Naive thymus-derived CD4-positive, alpha-beta T cell (primary cell): ENCODE measurements around the gene CALD1. TPM values are rescaled to one million over a fixed set of nuclear protein-coding genes. Genes with fewer than 3 reads are reported as not detected.

Experiments
- ATAC-seq: fragments of 150-1000 bp; cut with Tn5 transposase; 2 replicates; pipeline ENCODE4 v1.10.0; 2021; ENCODE audit warnings: mild to moderate bottlenecking, moderate library complexity
- CTCF ChIA-PET: fragments of 350-600 bp; sonication (Branson Sonifier 250); formaldehyde crosslinking; loops from one replicate; lab custom pipeline; 2021; ENCODE audit warnings: antibody characterized with exemption; lab: Charles Lee
- POLR2A ChIA-PET: fragments of 350-600 bp; sonication (Branson Sonifier 250); formaldehyde crosslinking; loops from one replicate; lab custom pipeline; 2021; ENCODE audit warnings: antibody characterized with exemption, inconsistent platforms; lab: Charles Lee
- DNase-seq, 9 donors: peaks; one replicate each; pipeline versions ENCODE4 v3.0.0 to v3.0.0-alpha.2; 2020 to 2022; ENCODE audit warnings: mixed read lengths in 1 of 9
- H3K27ac ChIP-seq: one replicate; pipeline ENCODE4 v1.7.0; 2013; ENCODE audit warnings: mild to moderate bottlenecking, low read depth, low read length, moderate library complexity
- H3K27me3 ChIP-seq, 2 donors: one replicate each; pipeline ENCODE4 v1.7.0; 2013; ENCODE audit warnings: low read length in 2 of 2, mild to moderate bottlenecking in 2 of 2, moderate library complexity in 2 of 2; ENCODE audit not compliant: control insufficient read depth in 2 of 2, insufficient read depth in 2 of 2
- H3K36me3 ChIP-seq, 3 experiments: 1 replicate in 2 of 3; 2 replicates in 1 of 3; pipeline ENCODE4 v1.7.0; 2013; ENCODE audit warnings: low read length in 3 of 3, mild to moderate bottlenecking in 3 of 3, moderate library complexity in 1 of 3; ENCODE audit not compliant: insufficient read depth in 3 of 3, control insufficient read depth in 2 of 3
- H3K4me1 ChIP-seq, 2 donors: one replicate each; pipeline ENCODE4 v1.7.0; 2013; ENCODE audit warnings: low read length in 2 of 2, mild to moderate bottlenecking in 2 of 2, moderate library complexity in 1 of 2; ENCODE audit not compliant: control insufficient read depth in 2 of 2, insufficient read depth in 2 of 2
- H3K4me3 ChIP-seq: 2 replicates; pipeline ENCODE4 v1.7.0; 2013; ENCODE audit warnings: mild to moderate bottlenecking, low read length
- H3K9me3 ChIP-seq, 3 experiments: 1 replicate in 2 of 3; 2 replicates in 1 of 3; pipeline ENCODE4 v1.7.0; 2013; ENCODE audit warnings: low read length in 3 of 3; ENCODE audit not compliant: control insufficient read depth in 2 of 3
- H3K27ac Mint-ChIP-seq, 9 donors: one replicate each; pipeline ENCODE4 v1.8.0; 2020 to 2022; ENCODE audit warnings: mixed read lengths in 9 of 9, mild to moderate bottlenecking in 8 of 9, moderate library complexity in 5 of 9, inconsistent platforms in 2 of 9
- H3K27me3 Mint-ChIP-seq, 5 donors: one replicate each; pipeline ENCODE4 v1.8.0; 2021 to 2022; ENCODE audit warnings: mixed read lengths in 5 of 5, mild to moderate bottlenecking in 1 of 5
- H3K36me3 Mint-ChIP-seq, 5 donors: one replicate each; pipeline ENCODE4 v1.8.0; 2020 to 2022; ENCODE audit warnings: mixed read lengths in 5 of 5, mild to moderate bottlenecking in 3 of 5, inconsistent platforms in 1 of 5
- H3K4me1 Mint-ChIP-seq, 7 donors: one replicate each; pipeline ENCODE4 v1.8.0; 2020 to 2022; ENCODE audit warnings: mixed read lengths in 7 of 7, mild to moderate bottlenecking in 3 of 7, inconsistent platforms in 1 of 7
- H3K4me3 Mint-ChIP-seq, 10 donors: one replicate each; pipeline ENCODE4 v1.8.0; 2020 to 2022; ENCODE audit warnings: mild to moderate bottlenecking in 10 of 10, mixed read lengths in 10 of 10, moderate library complexity in 6 of 10, inconsistent platforms in 2 of 10
- H3K9me3 Mint-ChIP-seq, 11 donors: one replicate each; pipeline ENCODE4 v1.8.0; 2020 to 2022; ENCODE audit warnings: mixed read lengths in 11 of 11, mild to moderate bottlenecking in 4 of 11, inconsistent platforms in 1 of 11, moderate library complexity in 1 of 11
- intact Hi-C, 2 donors: fragments of 100-400 bp; cut with micrococcal nuclease; formaldehyde crosslinking; loops; one replicate each; pipeline ENCODE4 v1.15.1; 2023
- polyA plus RNA-seq, 2 donors: library from polyadenylated mRNA; unstranded; fragments of 300-500 nt; fragmentation: Illumina TruSeq; gene quantifications; one replicate each; pipeline ENCODE4 v1.2.3, GENCODE V29; 2021
- total RNA-seq, 6 experiments: library from RNA in 5 of 6; stranded (reverse) in 5 of 6; gene quantifications; 1 replicate in 5 of 6; 2 replicates in 1 of 6; pipeline ENCODE4 v1.2.3 and lab custom pipeline; 2021 to 2026

The CALD1 gene
- total and polyA plus RNA-seq, 7 experiments from 2014 or later: 0.27 to 2.0 (median 0.37) TPM; not detected in 1

- peaks cover 0 to 16% (median 11%) of the 10 kb centered on the region in 5 donors for H3K36me3 Mint-ChIP-seq
- POLR2A ChIA-PET: no interaction called here
- CTCF ChIA-PET: no interaction called here
- no peak overlapping the region for H3K4me3 ChIP-seq
- no peak overlapping the region for H3K27ac ChIP-seq
- H3K4me3 Mint-ChIP-seq: no peak overlapping the region
- H3K4me1 Mint-ChIP-seq: no peaks in the 10 kb centered on the region
- no peak for ATAC-seq
- no peak for DNase-seq
- H3K27me3 Mint-ChIP-seq: no peaks in the 10 kb centered on the region
- H3K9me3 Mint-ChIP-seq: peaks cover 0 to 3% (median 0%) of the 10 kb centered on the region in 11 donors
- no peaks in the 10 kb centered on the region for H3K9me3 ChIP-seq
- no peaks in the 10 kb centered on the region for H3K4me1 ChIP-seq
- H3K27me3 ChIP-seq: no peaks in the 10 kb centered on the region
- H3K27ac Mint-ChIP-seq: peak overlapping the region in 1 of 9 donors; percentile 20
- H3K36me3 ChIP-seq: no peaks in the 10 kb centered on the region
- intact Hi-C loops: no loop called here
Measured at GRCh38 chr7:134825666-134826065, 46.2 kb downstream of the CALD1 start.

GRCh38 chr7:134826105-134826504 is 46.7 kb downstream of the CALD1 start:
- CTCF ChIA-PET: no interaction called here
- Mint-ChIP-seq H3K4me1 (no peaks in the 10 kb centered on the region), H3K27me3 (no peaks in the 10 kb centered on the region), H3K9me3 (peaks cover 0 to 3% (median 0%) of the 10 kb centered on the region in 11 donors), H3K27ac (no peak overlapping the region), H3K4me3 (no peak overlapping the region), H3K36me3 (peaks cover 0 to 17% (median 11%) of the 10 kb centered on the region in 5 donors)
- Histone ChIP-seq H3K4me1 (no peaks in the 10 kb centered on the region), H3K4me3 (no peak overlapping the region), H3K27ac (no peak overlapping the region), H3K27me3 (no peaks in the 10 kb centered on the region), H3K36me3 (no peaks in the 10 kb centered on the region), H3K9me3 (no peaks in the 10 kb centered on the region)
- ATAC-seq: no peak
- POLR2A ChIA-PET: no interaction called here
- DNase-seq: no peak
- intact Hi-C loops: no loop called here

- no peaks in the 10 kb centered on the region for H3K27me3 ChIP-seq
- Mint-ChIP-seq H3K9me3 (peaks cover 0 to 3% (median 0%) of the 10 kb centered on the region in 11 donors), H3K36me3 (peaks cover 0 to 27% (median 16%) of the 10 kb centered on the region in 5 donors), H3K27ac (no peak overlapping the region), H3K4me3 (no peak overlapping the region), H3K4me1 (no peaks in the 10 kb centered on the region), H3K27me3 (no peaks in the 10 kb centered on the region)
- no peak overlapping the region for H3K4me3 ChIP-seq
- DNase-seq: no peak
- intact Hi-C loops: no loop called here
- H3K27ac ChIP-seq: no peak overlapping the region
- H3K9me3 ChIP-seq: no peaks in the 10 kb centered on the region
- no peaks in the 10 kb centered on the region for H3K4me1 ChIP-seq
- CTCF ChIA-PET: no interaction called here
- no peak for ATAC-seq
- POLR2A ChIA-PET: no interaction called here
- no peaks in the 10 kb centered on the region for H3K36me3 ChIP-seq
Measured at GRCh38 chr7:134827436-134827835, 48.0 kb downstream of the CALD1 start.

- no peak for ATAC-seq
- Histone ChIP-seq H3K4me1 (no peaks in the 10 kb centered on the region), H3K27ac (no peak overlapping the region), H3K36me3 (no peaks in the 10 kb centered on the region), H3K9me3 (no peaks in the 10 kb centered on the region), H3K27me3 (no peaks in the 10 kb centered on the region), H3K4me3 (no peak overlapping the region)
- intact Hi-C loops: no loop called here
- ChIA-PET CTCF (no interaction called here), POLR2A (no interaction called here)
- Mint-ChIP-seq H3K27ac (no peak overlapping the region), H3K9me3 (peaks cover 0 to 3% (median 0%) of the 10 kb centered on the region in 11 donors), H3K4me3 (no peak overlapping the region), H3K36me3 (peaks cover 0 to 25% (median 14%) of the 10 kb centered on the region in 5 donors), H3K27me3 (no peaks in the 10 kb centered on the region), H3K4me1 (no peaks in the 10 kb centered on the region)
- no peak for DNase-seq
Measured at GRCh38 chr7:134827889-134828288, 48.5 kb downstream of the CALD1 start.

- no peaks in the 10 kb centered on the region for H3K4me1 ChIP-seq
- H3K9me3 Mint-ChIP-seq: peaks cover 0 to 3% (median 0%) of the 10 kb centered on the region in 11 donors
- DNase-seq: no peak
- H3K36me3 ChIP-seq: no peaks in the 10 kb centered on the region
- no peaks in the 10 kb centered on the region for H3K27me3 ChIP-seq
- no peaks in the 10 kb centered on the region for H3K27me3 Mint-ChIP-seq
- no peak overlapping the region for H3K27ac Mint-ChIP-seq
- CTCF ChIA-PET: no interaction called here
- ATAC-seq: no peak
- intact Hi-C loops: no loop called here
- H3K4me3 ChIP-seq: no peak overlapping the region
- H3K36me3 Mint-ChIP-seq: peaks cover 0 to 25% (median 9%) of the 10 kb centered on the region in 5 donors
- no peak overlapping the region for H3K4me3 Mint-ChIP-seq
- POLR2A ChIA-PET: no interaction called here
- no peaks in the 10 kb centered on the region for H3K9me3 ChIP-seq
- no peak overlapping the region for H3K27ac ChIP-seq
- H3K4me1 Mint-ChIP-seq: no peaks in the 10 kb centered on the region
Measured at GRCh38 chr7:134828361-134828760, 48.9 kb downstream of the CALD1 start.

GRCh38 chr7:134829380-134829986 is 50.0 kb downstream of the CALD1 start:
- CTCF ChIA-PET: no interaction called here
- no peak overlapping the region for H3K4me3 ChIP-seq
- Mint-ChIP-seq H3K4me3 (no peak overlapping the region), H3K27me3 (no peaks in the 10 kb centered on the region), H3K27ac (no peak overlapping the region), H3K9me3 (peaks cover 0 to under 1% (median 0%) of the 10 kb centered on the region in 11 donors), H3K36me3 (peaks cover 0 to 29% (median 11%) of the 10 kb centered on the region in 5 donors), H3K4me1 (no peaks in the 10 kb centered on the region)
- H3K9me3 ChIP-seq: no peaks in the 10 kb centered on the region
- H3K27ac ChIP-seq: no peak overlapping the region
- POLR2A ChIA-PET: interaction anchor here (0.6 kb wide), 1 partner anchor 108 kb away, joined by 8 read pairs; no protein-coding TSS in a partner anchor
- ATAC-seq (no peak), DNase-seq (no peak)
- H3K4me1 ChIP-seq: no peaks in the 10 kb centered on the region
- intact Hi-C loops: no loop called here
- H3K27me3 ChIP-seq: no peaks in the 10 kb centered on the region
- H3K36me3 ChIP-seq: no peaks in the 10 kb centered on the region

GRCh38 chr7:134831862-134832261 is 52.4 kb downstream of the CALD1 start:
- Mint-ChIP-seq H3K4me3 (peak overlapping the region in 7 of 10 donors; percentile 0 to 78 (median 49)), H3K36me3 (peaks cover 0 to 44% (median 16%) of the 10 kb centered on the region in 5 donors), H3K9me3 (no peaks in the 10 kb centered on the region), H3K27me3 (no peaks in the 10 kb centered on the region), H3K4me1 (no peaks in the 10 kb centered on the region), H3K27ac (peak overlapping the region in 4 of 9 donors; percentile 17 to 53 (median 24))
- no peaks in the 10 kb centered on the region for H3K36me3 ChIP-seq
- intact Hi-C loops: no loop called here
- H3K27me3 ChIP-seq: no peaks in the 10 kb centered on the region
- H3K4me1 ChIP-seq: no peaks in the 10 kb centered on the region
- CTCF ChIA-PET: no interaction called here
- POLR2A ChIA-PET: no interaction called here
- DNase-seq (peak in 1 of 9 donors; percentile 13), ATAC-seq (no peak)
- H3K4me3 ChIP-seq: no peak overlapping the region
- no peak overlapping the region for H3K27ac ChIP-seq
- H3K9me3 ChIP-seq: no peaks in the 10 kb centered on the region
